GM21786 (cell line): ENCODE measurements around the gene FBN2.
"Not testable (repeated sequence)": the region's sequence is repeated elsewhere in the genome, so short reads cannot be mapped to it uniquely, and the experiment has no call there.

Experiments used
- ATAC-seq: cut with Tn5 transposase; IDR thresholded peaks from one replicate; pipeline ENCODE4 v1.9.1; 2021; ENCODE audit not compliant: unreplicated experiment

Gene FBN2

DNA sequence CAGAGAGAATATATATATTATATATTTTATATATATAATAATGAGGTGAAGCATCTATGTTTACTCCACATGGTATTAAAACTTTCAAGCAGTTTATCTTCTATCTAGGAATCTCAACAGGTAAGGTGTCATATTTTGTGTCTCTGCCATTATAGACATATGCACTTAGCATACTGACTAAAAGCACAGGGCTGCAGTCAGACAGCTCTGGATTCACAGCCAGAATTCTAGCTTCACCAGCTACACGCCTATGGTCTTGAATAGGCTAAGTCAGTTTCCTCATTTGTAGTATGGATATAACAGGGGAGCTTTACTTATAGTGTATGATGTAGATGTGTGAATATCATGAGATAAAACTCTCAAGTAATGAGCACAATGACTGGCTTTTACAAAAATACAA lies 57.9 kb downstream of the FBN2 start:
- ATAC-seq, result no peak

DNA sequence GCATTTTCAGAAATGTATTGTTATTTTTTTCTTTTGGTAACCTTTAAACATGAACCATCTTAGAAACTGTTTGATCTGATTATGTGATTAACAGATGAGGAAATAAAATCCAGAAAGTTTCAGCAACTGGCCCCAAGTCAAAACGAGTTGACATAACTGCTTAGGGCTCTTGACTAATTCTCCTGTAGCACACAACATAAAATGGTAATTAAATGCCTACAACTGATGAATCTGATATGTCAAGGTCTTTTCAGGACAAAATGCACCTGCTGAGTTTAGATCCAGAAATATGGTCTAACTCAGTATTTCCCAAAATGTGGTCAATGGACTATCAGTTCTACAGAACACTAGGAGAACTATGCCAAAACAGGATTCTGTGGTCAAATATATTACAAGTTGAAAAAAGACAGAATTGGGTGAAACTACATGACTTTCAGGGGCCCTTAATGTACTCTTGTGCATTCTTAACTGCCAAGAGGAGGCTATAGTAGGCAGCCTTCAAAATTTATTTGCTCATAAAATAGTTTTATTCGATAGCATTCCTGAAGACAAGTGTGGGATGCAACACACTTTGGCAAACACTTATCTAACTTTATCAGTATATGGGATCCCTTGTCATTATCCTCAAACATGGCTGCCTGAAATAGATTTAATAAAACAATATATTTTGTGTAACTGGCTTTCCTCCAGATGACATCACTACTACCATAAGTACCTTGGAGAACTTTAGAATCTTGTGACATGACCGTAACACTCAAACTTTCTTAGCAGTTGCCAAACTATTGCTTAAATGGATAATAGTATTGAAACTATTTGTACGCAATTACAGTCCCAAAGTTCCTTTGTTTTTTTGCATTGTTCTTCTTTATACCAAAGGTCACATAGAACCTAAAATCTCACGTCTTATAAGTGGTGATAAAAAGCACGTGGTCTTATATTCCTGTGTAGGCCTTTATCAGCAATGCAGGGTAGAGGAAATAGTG lies 59.4 kb downstream of the FBN2 start:
- ATAC-seq, result no peak

DNA sequence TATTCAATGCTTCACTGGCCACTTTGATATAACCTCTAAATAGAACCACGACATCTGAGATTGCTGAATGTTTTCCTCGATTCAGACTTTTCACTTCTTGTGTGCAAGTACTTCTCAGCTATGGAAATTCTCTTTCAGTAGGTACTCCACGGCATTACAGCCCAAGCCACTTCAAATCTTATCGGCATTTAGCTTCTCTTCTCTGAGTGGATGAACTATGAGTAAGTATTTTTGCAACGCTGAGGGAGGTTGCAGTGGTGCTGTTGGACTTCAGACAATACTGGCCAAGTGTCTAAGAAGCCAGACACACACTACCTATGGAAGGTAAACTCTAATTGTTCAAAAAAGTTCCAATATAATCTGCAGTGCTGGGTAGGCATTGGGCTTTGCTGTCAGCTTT lies 60.1 kb downstream of the FBN2 start:
- no peak for ATAC-seq

DNA sequence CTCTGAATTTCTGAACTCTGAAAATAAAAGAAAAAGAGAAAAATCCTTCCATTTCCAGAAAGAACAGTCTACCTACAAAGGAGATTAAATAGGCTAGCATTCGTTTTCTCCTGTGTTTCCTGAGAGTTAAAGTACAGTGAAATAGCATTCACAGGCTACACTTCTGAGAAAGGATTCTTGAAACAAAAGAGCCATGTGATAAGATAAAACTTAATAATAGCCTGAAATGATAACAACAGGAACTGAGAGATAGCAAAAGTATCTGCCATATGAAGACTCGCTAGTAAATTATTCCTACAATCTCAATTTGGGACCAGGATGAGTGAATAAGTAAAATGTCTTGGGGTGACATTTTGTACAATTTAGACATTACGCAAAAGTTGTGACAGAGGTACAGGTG lies 62.4 kb downstream of the FBN2 start:
- ATAC-seq, result no peak

- no peak for ATAC-seq
Measured at GRCh38 chr5:128472919-128473318, 65.1 kb downstream of the FBN2 start.

GRCh38 chr5:128472036-128472435 lies 66.0 kb downstream of the FBN2 start:
- no peak for ATAC-seq

DNA sequence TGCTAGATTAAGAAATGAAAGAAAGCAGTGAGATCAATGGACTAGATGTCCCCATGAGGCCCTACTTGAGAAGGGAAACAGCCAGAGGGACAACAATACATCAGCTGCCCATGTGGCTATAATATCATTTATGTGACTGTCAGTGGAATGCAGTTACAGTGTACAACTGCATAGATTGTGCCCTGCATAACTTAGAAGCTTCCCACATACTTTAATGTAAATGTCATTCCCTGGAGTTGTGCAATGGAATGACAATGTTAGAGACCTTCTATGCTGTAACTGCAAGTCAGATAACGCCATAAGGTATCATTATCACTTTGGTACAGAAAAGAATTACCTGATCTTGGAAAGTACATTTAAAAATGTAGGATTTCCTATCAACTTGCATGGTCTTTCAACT lies 67.4 kb downstream of the FBN2 start:
- ATAC-seq, result no peak

DNA sequence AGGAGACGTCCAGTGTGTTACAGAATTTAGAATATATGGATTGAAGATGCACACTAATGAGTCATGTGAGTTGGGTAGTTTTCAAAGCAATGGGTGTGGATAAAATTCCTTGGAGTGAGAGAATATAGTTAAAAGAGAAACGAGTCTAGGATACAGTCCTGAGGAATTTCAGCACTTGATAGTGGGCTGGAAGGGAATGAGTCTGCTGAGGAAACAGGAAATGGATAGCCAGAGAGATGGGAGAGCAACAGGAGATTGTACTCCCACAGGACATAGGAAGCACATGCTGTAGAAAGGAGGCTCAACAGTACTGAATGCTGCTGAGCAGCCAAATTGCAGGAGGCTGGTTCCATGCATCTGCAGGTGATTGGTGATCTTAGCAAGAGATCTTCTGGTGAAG lies 68.1 kb downstream of the FBN2 start:
- ATAC-seq, result no peak

GRCh38 chr5:128466980-128467379 lies 71.1 kb downstream of the FBN2 start:
- ATAC-seq, result no peak

- no peak for ATAC-seq
Measured at GRCh38 chr5:128466554-128466953, 71.5 kb downstream of the FBN2 start.

GRCh38 chr5:128464596-128464995 lies 73.4 kb downstream of the FBN2 start:
- no peak for ATAC-seq

- no peak for ATAC-seq
Measured at GRCh38 chr5:128462330-128462729, 75.7 kb downstream of the FBN2 start.

DNA sequence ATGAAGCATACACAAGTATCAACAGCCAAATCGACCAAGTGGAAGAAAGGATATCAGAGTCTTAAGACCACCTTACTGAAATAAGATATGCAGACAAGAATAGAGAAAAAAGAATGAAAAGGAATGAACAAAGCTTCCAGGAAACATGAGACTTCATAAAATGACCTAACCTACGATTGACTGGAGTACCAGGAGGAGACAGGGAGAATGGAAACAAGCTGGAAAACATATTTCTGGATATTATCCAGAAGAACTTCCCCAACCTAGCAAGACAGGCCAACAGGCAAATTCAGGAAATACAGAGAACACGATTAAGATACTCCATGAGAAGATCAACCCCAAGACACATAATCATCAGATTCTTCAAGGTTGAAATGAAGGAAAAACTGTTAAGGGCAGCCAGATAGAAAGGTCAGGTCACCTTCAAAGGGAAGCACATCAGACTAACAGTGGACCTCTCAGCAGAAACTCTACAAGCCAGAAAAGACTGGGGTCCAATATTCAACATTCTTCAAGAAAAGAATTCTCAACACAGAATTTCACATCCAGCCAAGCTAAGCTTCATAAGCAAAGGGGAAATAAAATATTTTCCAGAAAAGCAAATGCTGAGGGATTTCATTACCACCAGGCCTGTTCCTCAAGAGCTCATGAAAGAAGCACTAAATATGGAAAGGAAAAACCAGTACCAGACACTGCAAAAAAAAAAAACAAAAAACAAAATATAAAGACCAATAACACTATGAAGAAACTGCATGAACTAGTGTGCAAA lies 80.7 kb downstream of the FBN2 start:
- not testable (repeated sequence) for ATAC-seq

- ATAC-seq, result no peak
Measured at GRCh38 chr5:128455841-128456361, 82.1 kb downstream of the FBN2 start.

- no peak for ATAC-seq
Measured at GRCh38 chr5:128453121-128453520, 84.9 kb downstream of the FBN2 start.

- ATAC-seq, result not testable (repeated sequence)
Measured at GRCh38 chr5:128447224-128447623, 90.8 kb downstream of the FBN2 start.

DNA sequence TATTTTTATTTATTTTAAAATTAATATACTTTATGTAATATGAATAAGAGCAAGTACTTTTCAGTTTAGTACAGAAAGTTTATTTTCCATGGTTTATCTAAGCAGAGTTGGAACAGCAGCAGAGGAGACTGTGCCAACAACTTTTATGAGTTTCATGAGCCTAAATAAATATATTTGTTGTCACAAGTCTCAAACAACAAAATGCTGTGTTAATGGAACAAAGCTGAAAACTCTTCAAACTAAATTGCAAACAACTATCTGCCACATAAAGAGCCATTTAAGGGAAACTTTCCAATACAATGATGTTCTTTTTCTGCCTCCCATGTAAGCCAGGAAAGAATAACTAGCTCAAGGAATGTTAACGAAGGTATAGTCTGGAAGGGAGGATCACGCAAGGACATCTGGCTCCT lies 96.1 kb downstream of the FBN2 start:
- no peak for ATAC-seq

DNA sequence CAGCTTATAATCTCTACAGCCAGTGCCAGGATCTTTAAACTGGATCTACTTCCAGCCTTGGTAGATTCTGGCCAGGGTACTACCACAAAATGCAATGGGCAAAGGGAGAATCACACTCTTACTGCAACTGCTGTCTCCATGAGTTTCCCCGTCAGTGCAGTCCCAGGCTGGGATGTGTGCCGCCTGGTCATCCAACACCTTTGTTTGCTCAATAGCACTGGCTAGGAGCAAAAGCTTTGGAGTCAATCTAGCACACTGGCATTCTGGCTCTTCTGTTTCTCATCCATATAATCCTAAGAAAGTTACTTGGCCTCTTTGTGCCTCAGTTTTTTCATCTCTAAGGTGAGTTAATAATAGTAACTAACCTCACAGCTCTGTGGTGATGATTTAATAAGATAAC lies 96.9 kb downstream of the FBN2 start:
- no peak for ATAC-seq

DNA sequence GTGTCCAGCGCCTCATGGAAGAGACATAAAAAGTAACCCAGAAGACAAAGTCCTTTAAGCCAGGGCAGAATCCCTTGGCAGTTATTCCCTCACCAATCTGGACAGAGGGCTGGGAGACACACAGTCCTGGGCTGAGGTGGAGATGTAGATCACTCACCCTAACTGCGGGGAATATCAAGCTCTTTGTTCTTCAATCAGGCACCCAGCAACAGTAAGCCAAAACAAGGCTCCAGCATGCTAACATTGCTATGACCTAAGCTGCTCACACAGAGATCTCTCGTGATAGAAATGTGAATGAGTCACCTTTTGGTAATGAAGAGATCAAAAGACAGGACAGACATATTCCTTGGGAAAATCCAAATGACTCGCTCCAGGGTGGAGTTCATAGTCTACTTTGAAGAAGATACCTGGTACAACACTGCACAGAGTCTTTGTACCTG lies 101.3 kb downstream of the FBN2 start:
- ATAC-seq, result no peak

GRCh38 chr5:128435861-128436260 lies 102.2 kb downstream of the FBN2 start:
- ATAC-seq, result no peak

- ATAC-seq, result no peak
Measured at GRCh38 chr5:128434993-128435392, 103.1 kb downstream of the FBN2 start.
